Rectal smooth muscle tissue (tissue), 1 donor: ENCODE data around the gene FABP3.
"Not testable (repeated sequence)": the region's sequence is repeated elsewhere in the genome, so short reads cannot be mapped to it uniquely, and the experiment has no call there.

Experiments
- H3K27ac ChIP-seq: one replicate; pipeline ENCODE4 v1.7.0; 2013; ENCODE audit warnings: low read depth, low read length, inconsistent platforms
- H3K27me3 ChIP-seq: one replicate; pipeline ENCODE4 v1.7.0; 2013; ENCODE audit warnings: low read length; ENCODE audit not compliant: control insufficient read depth, insufficient read depth
- H3K36me3 ChIP-seq: one replicate; pipeline ENCODE4 v1.7.0; 2013; ENCODE audit warnings: low read length; ENCODE audit not compliant: control insufficient read depth, insufficient read depth
- H3K4me1 ChIP-seq: one replicate; pipeline ENCODE4 v1.7.0; 2013; ENCODE audit warnings: low read length; ENCODE audit not compliant: control insufficient read depth, insufficient read depth
- H3K4me3 ChIP-seq: one replicate; pipeline ENCODE4 v1.7.0; 2013; ENCODE audit warnings: low read length
- H3K9ac ChIP-seq: one replicate; pipeline ENCODE4 v1.7.0; 2013; ENCODE audit warnings: low read length

The FABP3 gene

DNA sequence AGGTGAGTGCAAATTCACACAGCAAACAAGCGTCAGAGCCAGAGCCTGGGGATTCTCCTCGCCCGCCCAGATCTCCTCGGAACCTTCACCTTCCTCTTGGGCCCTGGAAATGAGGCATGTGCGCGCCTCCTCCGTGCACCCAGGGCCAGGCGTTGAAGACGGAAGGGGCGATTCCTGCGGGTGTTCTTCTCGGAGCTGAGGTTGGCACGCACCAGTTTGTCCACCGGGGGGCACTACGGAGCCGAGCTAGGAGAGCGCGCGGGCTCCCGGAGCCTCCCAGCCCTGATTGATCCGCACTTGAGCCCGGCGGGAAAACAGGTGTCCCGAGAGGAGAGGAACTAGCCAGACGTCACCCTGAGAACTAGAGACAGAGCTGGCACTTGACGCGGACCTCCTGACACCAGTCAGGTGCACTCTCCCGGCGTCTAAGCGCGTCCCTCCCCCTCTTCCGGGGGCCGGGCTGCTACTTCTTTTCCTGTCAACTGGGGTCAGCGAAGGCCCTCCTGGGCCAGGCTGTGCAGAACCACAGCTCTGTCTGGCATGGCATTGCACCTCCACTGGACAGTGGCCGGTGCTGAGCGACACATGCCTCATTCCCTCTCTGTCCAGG lies 21.8 kb upstream of the FABP3 start:
- Histone ChIP-seq H3K27ac (no peak overlapping the region), H3K9ac (no peak overlapping the region), H3K4me1 (no peaks in the 10 kb centered on the region), H3K27me3 (no peaks in the 10 kb centered on the region), H3K4me3 (peak overlapping the region; percentile 70), H3K36me3 (no peaks in the 10 kb centered on the region)

- Histone ChIP-seq H3K4me1 (no peaks in the 10 kb centered on the region), H3K36me3 (no peaks in the 10 kb centered on the region), H3K27ac (no peak overlapping the region), H3K27me3 (no peaks in the 10 kb centered on the region), H3K9ac (no peak overlapping the region), H3K4me3 (no peak overlapping the region)
These were observed 20.6 kb upstream of the FABP3 start for GRCh38 chr1:31393463-31393862.

GRCh38 chr1:31390071-31390470 lies 17.2 kb upstream of the FABP3 start:
- Histone ChIP-seq H3K27me3 (no peaks in the 10 kb centered on the region), H3K4me1 (no peaks in the 10 kb centered on the region), H3K4me3 (no peak overlapping the region), H3K9ac (no peak overlapping the region), H3K27ac (no peak overlapping the region), H3K36me3 (no peaks in the 10 kb centered on the region)

DNA sequence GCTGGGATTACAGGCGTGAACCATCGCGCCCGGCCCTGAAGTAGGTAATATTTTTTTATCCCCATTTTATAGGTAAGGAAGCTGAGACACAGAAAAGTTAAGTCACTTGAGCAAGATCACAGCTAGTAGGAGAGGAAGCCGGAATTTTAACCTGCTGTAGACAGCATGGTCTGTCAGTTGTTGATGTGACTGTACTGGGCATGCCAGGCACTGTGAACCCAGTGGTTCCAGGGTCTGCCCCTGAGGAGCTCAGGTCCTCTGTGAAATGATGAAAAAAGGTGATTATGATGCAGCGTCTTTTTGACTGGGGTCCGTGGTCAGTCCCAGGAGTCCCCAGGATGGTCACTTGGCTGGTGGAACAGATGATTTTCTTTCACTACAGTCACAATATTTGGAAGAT lies 16.7 kb upstream of the FABP3 start:
- no peaks in the 10 kb centered on the region for H3K4me1 ChIP-seq
- H3K9ac ChIP-seq: no peak overlapping the region
- H3K27me3 ChIP-seq: no peaks in the 10 kb centered on the region

GRCh38 chr1:31387612-31388011 lies 14.7 kb upstream of the FABP3 start:
- H3K27ac ChIP-seq: no peak overlapping the region
- no peaks in the 10 kb centered on the region for H3K27me3 ChIP-seq
- H3K4me1 ChIP-seq: no peaks in the 10 kb centered on the region
- no peaks in the 10 kb centered on the region for H3K36me3 ChIP-seq
- H3K4me3 ChIP-seq: no peak overlapping the region
- no peak overlapping the region for H3K9ac ChIP-seq

More for the DNA sequence above, 16.7 kb upstream of the FABP3 start:
- H3K4me3 ChIP-seq: no peak overlapping the region
- no peak overlapping the region for H3K27ac ChIP-seq
- no peaks in the 10 kb centered on the region for H3K36me3 ChIP-seq

DNA sequence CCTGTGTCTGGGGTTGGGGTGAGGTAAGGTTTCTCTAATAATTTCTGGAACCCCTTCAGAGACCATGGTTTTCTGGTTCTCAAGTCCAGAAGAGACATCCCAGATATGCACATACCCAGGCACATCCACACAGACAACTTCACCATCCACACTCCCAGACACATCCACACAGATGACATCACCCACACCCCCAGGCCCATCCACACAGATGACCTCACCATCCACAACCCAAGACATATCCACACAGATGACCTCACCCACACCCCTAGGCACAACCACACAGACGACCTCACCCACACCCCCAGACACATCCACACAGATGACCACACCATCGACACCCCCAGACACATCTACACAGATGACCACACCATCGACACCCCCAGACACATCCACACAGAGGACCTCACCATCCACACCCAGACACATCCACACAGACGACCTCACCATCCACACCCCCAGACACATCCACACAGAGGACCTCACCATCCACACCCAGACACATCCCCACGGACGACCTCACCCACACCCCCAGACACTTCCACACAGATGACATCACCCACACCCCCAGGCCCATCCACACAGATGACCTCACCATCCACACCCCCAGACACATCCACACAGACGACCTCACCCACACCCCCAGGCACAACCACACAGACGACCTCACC lies 13.8 kb upstream of the FABP3 start:
- not testable (repeated sequence) for H3K4me1 ChIP-seq, H3K27ac ChIP-seq, H3K36me3 ChIP-seq, H3K27me3 ChIP-seq, H3K9ac ChIP-seq, H3K4me3 ChIP-seq

- Histone ChIP-seq H3K9ac (no peak overlapping the region), H3K4me1 (no peaks in the 10 kb centered on the region), H3K4me3 (no peak overlapping the region), H3K27ac (no peak overlapping the region), H3K36me3 (no peaks in the 10 kb centered on the region), H3K27me3 (no peaks in the 10 kb centered on the region)
These were observed 11.1 kb upstream of the FABP3 start for GRCh38 chr1:31383967-31384366.

- Histone ChIP-seq H3K27me3 (no peaks in the 10 kb centered on the region), H3K4me3 (no peak overlapping the region), H3K27ac (no peak overlapping the region)
These were observed 9.6 kb upstream of the FABP3 start for GRCh38 chr1:31382379-31382989.

DNA sequence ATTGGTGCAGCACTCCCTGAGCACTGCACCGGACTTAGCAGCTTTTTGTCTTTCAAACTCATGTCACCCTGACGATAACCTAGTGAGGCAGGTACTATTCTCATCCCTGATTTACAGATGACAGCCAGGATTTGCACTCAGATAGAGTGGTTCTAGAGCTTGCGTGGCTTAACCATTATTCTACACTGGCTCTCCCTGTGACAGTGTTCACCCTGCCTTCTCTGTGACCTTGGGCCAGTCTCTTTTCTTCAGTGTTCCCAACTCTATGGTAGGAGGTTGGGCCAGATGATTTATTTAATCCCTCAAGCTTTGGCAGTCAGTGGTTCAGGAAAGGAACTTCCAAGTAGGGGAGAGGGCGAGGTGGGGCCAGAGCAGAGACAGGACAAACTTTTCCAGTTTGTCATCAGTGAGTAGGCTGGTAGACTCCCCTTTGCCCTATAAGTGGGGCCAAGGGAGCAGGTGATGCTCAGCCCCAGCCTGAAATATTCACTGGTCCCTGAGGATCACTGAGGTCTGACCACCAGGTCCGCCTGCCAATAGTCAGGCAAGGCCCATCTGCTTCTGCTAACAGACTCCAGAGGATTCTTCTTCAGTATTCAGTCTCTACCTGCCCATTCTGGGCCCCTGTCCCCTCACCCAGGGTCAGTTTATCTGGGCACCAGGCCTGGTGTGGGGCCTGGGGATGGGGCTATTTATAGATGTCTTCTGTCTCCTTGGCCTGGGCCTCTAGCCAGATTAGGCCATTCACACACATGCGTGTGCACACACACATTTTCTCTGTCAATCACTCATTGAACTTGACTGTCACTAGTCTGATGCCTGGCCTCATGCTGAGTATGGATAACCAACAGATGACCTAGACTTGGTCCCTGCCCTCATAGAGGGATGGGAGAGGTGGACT lies 8.8 kb upstream of the FABP3 start:
- H3K9ac ChIP-seq: no peak overlapping the region
- H3K27ac ChIP-seq: no peak overlapping the region
- no peak overlapping the region for H3K4me3 ChIP-seq
- H3K27me3 ChIP-seq: no peaks in the 10 kb centered on the region
- H3K36me3 ChIP-seq: no peaks in the 10 kb centered on the region
- H3K4me1 ChIP-seq: no peaks in the 10 kb centered on the region

More at GRCh38 chr1:31382379-31382989, 9.6 kb upstream of the FABP3 start:
- Histone ChIP-seq H3K36me3 (no peaks in the 10 kb centered on the region), H3K9ac (no peak overlapping the region), H3K4me1 (no peaks in the 10 kb centered on the region)

DNA sequence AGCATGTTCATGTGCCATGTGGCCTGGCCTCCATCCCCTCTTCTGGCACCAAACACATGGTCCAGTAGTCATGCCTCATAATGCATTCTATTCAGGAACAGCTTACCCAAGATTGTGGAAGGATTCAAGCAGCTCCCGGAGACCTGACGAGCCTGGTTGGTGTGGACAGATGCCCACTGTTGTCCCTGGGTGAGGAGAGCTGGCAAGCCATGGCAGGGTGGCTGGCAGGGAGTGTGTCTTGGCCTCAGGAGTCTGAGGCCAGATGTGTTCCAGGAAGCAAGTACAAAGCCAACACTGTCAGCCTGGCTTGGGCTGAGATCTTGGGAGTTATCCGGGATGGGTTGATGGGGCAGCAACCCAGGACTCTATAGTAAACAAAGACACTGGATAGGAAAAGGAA lies 7.3 kb upstream of the FABP3 start:
- H3K4me3 ChIP-seq: no peak overlapping the region
- H3K27me3 ChIP-seq: no peaks in the 10 kb centered on the region
- no peaks in the 10 kb centered on the region for H3K4me1 ChIP-seq
- H3K9ac ChIP-seq: no peak overlapping the region
- H3K27ac ChIP-seq: no peak overlapping the region
- H3K36me3 ChIP-seq: no peaks in the 10 kb centered on the region

GRCh38 chr1:31378001-31378400 lies 5.1 kb upstream of the FABP3 start:
- no peaks in the 10 kb centered on the region for H3K36me3 ChIP-seq
- no peaks in the 10 kb centered on the region for H3K27me3 ChIP-seq
- peak overlapping the region; percentile 12 for H3K9ac ChIP-seq
- H3K4me3 ChIP-seq: no peak overlapping the region
- H3K4me1 ChIP-seq: peaks cover 10% of the 10 kb centered on the region
- H3K27ac ChIP-seq: no peak overlapping the region

- no peak overlapping the region for H3K4me3 ChIP-seq
- H3K27ac ChIP-seq: no peak overlapping the region
- no peak overlapping the region for H3K9ac ChIP-seq
- no peaks in the 10 kb centered on the region for H3K36me3 ChIP-seq
- peaks cover 15% of the 10 kb centered on the region for H3K4me1 ChIP-seq
- H3K27me3 ChIP-seq: no peaks in the 10 kb centered on the region
These were observed 4.5 kb upstream of the FABP3 start for GRCh38 chr1:31377364-31377863.
